Thyroid gland (tissue), 4 donors: Measurements from ENCODE around the gene GTPBP6.

Source experiments
- POLR2A ChIP-seq, 2 donors: fragments of 450-650 bp; IDR thresholded peaks; one replicate each; pipeline ENCODE4 v1.6.1; 2017; ENCODE audit warnings: antibody characterized with exemption in 2 of 2, mild to moderate bottlenecking in 2 of 2, moderate library complexity in 1 of 2
- TF ChIP-seq, protein P1 (sequence below), 6 experiments: fragments of 200-600 bp in 3 of 6; fragments of 450-650 bp in 3 of 6; sonication (generic) in 3 of 6; IDR thresholded peaks; one replicate each; pipeline ENCODE4 v1.5.1; 2016 to 2019; ENCODE audit warnings: antibody characterized with exemption in 6 of 6, mild to moderate bottlenecking in 2 of 6, inconsistent platforms in 1 of 6, moderate library complexity in 1 of 6

DNA sequence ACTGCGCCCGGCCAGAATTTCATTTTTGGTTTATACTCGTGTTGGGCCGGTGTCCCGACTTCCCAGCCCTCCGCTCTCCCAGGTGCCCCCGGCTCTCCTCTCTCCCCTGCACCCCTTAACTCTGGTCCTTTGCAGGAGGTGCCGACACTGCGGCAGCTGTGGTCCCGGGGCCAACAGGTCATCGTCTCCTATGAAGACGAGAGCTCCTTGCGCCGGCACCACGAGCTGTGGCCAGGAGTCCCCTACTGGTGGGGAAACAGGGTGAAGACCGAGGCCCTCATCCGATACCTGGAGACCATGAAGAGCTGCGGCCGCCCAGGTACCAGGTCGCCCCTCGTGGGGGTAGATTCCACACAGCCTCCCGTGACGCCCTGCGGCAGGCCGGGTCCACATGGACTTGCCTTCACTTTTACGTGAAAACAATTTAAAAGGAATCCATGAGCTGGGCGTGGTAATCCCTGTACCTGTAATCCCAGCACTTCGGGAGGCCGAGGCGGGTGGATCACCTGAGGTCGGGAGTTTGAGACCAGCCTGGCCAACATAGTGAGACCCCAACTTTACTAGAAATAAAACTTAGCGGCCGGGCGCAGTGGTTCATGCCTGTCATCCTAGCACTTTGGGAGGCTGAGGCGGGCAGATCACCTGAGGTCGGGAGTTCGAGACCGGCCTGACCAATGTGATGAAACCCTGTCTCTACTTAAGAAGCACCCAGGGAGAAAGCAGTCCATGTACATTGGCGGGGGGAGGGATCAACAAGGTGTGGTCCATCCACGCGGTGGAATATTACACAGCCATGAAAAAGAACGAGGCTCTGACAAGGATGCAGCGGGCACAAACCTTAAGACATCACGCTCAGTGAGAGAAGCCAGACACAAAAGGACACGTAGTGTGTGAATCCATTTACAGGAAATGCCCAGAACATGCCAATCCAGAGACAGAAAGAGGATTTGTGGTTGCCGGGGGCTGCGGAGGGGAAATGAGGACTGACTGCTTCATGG, 25.4 kb downstream of the GTPBP6 start:
- TF ChIP-seq, protein P1, sequence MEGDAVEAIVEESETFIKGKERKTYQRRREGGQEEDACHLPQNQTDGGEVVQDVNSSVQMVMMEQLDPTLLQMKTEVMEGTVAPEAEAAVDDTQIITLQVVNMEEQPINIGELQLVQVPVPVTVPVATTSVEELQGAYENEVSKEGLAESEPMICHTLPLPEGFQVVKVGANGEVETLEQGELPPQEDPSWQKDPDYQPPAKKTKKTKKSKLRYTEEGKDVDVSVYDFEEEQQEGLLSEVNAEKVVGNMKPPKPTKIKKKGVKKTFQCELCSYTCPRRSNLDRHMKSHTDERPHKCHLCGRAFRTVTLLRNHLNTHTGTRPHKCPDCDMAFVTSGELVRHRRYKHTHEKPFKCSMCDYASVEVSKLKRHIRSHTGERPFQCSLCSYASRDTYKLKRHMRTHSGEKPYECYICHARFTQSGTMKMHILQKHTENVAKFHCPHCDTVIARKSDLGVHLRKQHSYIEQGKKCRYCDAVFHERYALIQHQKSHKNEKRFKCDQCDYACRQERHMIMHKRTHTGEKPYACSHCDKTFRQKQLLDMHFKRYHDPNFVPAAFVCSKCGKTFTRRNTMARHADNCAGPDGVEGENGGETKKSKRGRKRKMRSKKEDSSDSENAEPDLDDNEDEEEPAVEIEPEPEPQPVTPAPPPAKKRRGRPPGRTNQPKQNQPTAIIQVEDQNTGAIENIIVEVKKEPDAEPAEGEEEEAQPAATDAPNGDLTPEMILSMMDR (IDR thresholded peaks at IDR 0.05): no peak
- TF ChIP-seq POLR2A (IDR thresholded peaks at IDR 0.05): no peak
